ENCODE results near the gene CD4.

Gene CD4

DNA sequence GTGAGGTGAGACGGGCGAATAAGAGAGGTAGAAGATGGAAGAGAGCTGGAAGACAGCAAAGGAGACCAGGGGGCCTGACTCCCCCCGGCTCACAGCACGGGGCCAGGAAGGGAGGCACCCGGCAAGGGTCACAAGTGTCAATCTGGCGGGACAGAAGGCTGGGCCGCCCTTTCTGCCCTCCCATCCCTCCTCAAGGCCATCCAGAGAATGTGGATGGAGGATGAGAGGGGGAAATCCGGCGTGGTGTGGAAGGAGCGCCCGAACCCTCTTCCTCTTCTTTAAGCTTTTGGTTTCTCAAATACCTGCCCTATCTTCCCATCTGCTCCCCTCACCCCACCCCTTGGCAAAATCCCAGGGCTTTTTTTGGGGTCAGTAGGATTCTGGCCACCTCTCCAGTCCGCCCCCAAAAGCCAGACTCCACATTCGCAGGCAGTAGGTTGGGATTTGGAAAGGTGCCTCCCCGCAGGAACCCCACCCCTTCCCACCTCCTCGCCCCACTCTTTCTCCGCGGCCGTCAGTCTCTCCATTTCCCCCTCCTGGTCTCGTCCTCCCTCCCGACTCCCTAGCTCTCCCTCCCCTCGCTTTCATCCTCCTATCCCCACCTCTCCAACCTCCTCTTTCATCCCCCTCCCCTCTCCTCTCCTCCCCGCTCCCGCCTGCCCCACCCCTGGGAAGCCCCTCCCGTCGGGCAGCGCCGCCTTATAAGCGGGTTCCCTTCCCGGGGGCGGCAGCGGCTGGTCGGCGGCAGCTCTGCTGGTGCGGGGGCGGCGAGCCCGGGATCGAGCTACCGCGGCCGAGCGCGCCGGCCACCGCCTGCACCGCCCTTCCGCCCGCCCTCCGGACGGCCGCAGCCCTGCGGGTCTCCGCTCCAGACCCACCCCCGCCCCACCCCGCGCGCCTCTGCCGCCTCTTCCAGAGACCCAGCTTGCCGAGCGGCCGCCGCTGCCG, 23.4 kb upstream of the CD4 start, which contains the start of gene PTMS:
TSS of gene PTMS (plus strand) at position 730 of the 948 bp plus-strand sequence. CDS start 343 bp downstream, outside the sequence.
- peak; percentile 99 for DNase-seq (ENCODE audit: low spot score)

DNA sequence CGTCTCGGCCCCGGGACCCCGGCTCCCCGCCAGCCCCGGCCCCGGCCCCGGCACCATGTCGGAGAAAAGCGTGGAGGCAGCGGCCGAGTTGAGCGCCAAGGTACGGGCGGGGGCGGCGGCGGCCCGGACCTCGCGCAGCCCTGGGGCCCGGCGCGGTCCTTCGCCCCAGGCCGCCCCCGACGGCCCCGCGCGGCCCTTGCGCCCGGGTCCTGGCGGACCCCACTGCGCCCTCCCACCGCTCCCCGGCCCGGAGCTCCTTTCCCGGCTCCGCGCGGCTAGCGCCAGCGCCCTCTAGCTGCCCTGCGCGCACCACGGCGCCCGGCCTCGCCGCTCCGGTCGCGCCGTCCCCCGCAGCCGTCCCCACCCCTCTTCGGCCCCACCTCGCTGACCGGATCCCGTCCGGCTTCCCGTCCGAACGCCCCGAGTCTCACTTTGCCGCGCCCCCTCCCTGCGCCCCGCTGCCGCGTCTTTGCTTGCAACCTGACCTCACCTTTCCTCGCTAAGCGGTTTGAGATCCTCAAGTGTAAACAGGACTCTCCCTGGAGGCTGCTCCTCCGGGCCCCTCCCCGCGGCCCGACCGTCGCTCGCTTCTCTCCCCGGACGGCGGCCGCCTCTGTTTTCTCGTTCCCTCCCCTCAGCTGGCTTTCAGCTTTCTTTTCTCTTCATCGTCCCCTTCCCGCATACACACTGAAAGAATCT, 22.5 kb upstream of the CD4 start:
- peak; percentile 81 for DNase-seq (ENCODE audit: low spot score)

- peak; percentile 62 for DNase-seq (ENCODE audit: low spot score)
Measured at GRCh38 chr12:6767353-6768319, 21.7 kb upstream of the CD4 start.

GRCh38 chr12:6768437-6768914, 20.9 kb upstream of the CD4 start:
- no peak for DNase-seq (ENCODE audit: low spot score)

- peak; percentile 42 for DNase-seq (ENCODE audit: low spot score)
Measured at GRCh38 chr12:6768990-6769389, 20.3 kb upstream of the CD4 start.

DNA sequence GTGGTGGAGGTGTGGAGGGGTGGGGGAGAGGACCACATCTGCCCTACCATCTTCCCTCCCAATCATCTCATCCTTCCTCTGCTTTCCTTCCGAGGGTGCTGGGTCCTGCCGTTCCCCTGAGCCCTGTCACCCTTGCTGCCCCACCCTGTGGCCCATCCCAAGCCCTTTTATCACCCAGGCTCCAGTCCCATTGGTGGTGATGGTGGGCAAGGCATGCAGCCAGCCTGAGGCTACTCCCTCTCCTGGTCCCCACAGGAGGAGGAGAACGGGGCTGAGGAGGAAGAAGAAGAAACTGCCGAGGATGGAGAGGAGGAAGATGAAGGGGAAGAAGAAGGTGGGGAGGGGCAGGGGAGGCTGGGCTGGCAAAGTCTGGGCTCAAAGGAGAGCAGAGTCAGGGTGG, 19.7 kb upstream of the CD4 start:
- no peak for DNase-seq (ENCODE audit: low spot score)

- DNase-seq (ENCODE audit: low spot score): no peak
Measured at GRCh38 chr12:6770094-6770493, 19.2 kb upstream of the CD4 start.

DNA sequence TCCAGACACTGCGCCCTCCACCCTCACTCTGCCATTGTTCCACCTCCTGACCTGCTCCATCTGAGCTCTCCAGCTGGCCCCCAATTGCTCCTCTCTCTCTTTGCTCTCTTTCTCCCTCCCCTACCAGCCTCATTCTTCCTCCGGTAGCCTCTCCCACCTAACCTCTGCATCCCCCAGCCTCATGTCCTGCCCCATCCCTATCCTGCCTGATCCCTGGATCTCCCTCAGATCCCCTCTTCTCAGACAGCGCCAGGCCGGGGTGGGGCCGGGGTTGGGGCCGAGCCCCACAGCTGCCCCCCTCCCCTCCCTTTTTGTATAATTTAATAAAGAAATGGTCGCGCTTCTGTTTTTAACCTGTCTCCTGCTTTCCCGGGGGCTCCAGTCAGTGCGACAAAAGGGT, 18.7 kb upstream of the CD4 start:
- no peak for DNase-seq (ENCODE audit: low spot score)

DNA sequence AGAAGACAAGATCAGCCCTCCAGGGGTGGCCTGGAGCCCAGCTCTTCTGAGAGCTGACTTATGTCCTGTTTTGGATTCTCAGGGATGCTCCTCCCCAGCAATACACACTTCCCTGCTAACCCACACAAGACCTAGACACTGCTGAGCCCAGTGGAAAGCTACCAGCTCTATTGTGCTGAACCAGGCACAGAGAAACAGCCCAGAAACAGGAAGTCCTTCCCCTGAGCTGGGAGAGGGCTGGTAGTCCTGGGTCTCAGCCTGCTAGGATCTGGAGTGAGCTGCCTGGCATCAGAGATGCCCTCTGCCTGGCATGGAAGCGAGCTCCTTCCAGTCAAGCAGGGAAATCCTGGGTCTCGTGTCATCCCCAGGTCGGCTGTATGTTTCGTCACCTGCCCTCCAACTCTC, 18.2 kb upstream of the CD4 start:
- DNase-seq (ENCODE audit: low spot score): no peak

GRCh38 chr12:6771509-6772330, 17.6 kb upstream of the CD4 start:
- DNase-seq (ENCODE audit: low spot score): no peak

DNA sequence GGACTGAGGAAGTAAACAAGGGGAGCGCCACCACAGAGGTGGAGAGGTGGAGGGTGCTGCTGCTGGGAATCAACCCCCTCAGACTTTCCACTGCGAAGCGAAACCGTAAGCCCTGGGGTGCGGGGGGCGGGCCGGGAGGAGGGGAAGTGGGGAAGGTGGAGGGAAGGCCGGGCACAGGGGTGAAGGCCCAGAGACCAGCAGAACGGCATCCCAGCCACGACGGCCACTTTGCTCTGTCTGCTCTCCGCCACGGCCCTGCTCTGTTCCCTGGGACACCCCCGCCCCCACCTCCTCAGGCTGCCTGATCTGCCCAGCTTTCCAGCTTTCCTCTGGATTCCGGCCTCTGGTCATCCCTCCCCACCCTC, 17.0 kb upstream of the CD4 start, which contains the start of gene LAG3:
TSS of gene LAG3 (plus strand) at position 190 of the 365 bp plus-strand sequence. CDS start 333 bp downstream, outside the sequence.
- no peak for DNase-seq (ENCODE audit: low spot score)

DNA sequence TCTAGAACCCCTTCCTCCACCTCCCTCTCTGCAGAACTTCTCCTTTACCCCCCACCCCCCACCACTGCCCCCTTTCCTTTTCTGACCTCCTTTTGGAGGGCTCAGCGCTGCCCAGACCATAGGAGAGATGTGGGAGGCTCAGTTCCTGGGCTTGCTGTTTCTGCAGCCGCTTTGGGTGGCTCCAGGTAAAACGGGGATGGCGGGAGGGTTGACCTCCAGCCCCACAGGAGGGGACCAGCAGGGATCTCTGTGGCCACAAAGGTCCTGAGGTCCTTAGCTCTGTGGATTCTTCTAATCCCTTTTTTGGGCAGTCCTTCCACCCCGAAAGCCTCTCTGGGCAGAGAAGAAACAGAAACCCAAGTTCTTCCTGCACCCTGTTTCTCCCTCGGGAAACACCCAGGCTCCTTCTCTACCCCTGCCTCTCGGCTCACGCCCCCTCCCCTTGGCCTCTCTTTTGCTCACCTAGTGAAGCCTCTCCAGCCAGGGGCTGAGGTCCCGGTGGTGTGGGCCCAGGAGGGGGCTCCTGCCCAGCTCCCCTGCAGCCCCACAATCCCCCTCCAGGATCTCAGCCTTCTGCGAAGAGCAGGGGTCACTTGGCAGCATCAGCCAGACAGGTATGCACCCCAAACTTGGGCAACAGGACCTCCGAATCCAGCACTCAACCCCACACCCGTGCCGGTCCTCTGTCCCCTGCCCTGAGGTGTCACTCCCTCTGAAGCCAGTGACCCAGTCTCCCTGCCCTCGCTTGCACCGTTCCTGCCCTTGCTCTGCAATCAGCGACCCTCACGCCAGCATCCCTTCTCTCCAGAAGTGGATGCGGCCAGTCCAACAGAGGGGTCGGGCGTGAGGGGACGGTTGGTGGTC, 16.4 kb upstream of the CD4 start:
- DNase-seq (ENCODE audit: low spot score): no peak

GRCh38 chr12:6773590-6774351, 15.6 kb upstream of the CD4 start:
- DNase-seq (ENCODE audit: low spot score): no peak

DNA sequence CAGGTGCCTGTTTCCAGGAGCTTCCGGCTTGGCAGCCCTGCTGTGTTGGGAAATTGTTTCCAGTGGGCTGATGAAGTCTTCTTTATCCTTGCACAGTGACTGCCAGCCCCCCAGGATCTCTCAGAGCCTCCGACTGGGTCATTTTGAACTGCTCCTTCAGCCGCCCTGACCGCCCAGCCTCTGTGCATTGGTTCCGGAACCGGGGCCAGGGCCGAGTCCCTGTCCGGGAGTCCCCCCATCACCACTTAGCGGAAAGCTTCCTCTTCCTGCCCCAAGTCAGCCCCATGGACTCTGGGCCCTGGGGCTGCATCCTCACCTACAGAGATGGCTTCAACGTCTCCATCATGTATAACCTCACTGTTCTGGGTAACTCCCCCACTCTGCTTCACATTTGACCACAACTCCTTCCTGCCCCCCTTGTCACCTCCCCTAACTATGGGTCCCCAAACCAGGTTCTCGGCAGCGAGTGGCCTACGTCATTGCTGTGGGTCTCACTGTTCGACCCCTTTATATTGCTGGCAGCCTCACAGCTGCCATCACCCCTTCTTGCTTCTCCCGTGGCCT, 14.7 kb upstream of the CD4 start:
- DNase-seq (ENCODE audit: low spot score): no peak

- DNase-seq (ENCODE audit: low spot score): no peak
Measured at GRCh38 chr12:6775185-6776174, 13.8 kb upstream of the CD4 start.

- DNase-seq (ENCODE audit: low spot score): no peak
Measured at GRCh38 chr12:6777386-6777785, 11.9 kb upstream of the CD4 start.

- no peak for DNase-seq (ENCODE audit: low spot score)
Measured at GRCh38 chr12:6778217-6778573, 11.1 kb upstream of the CD4 start.
